ENCODE results near the gene PRDX4.

The PRDX4 gene

GRCh38 chrX:23667239-23668177, at the start of gene PRDX4 (continued):
- TF ChIP-seq ZNF639 (tag by site-specific recombination; IDR thresholded peaks at IDR 0.05) (no peak), ZBTB17 (tag by site-specific recombination; IDR thresholded peaks at IDR 0.05) (no peak; the same call in 1 of the 2 replicates), HOXA7 (CRISPR knock-in tag; IDR thresholded peaks at IDR 0.05; ENCODE audit: borderline replicate concordance) (no peak), ZNF2 (tag by site-specific recombination; IDR thresholded peaks at IDR 0.05) (peak; percentile 77; the same call in 1 of the 2 replicates), PRDM1 (tag by site-specific recombination; IDR thresholded peaks at IDR 0.05) (no peak), OVOL3 (tag by site-specific recombination; IDR thresholded peaks at IDR 0.05) (no peak), ZSCAN4 (tag by site-specific recombination; IDR thresholded peaks at IDR 0.05) (0 out of 2 replicates have a peak, but pooled peaks have one; percentile 11), ZNF148 (tag by site-specific recombination; IDR thresholded peaks at IDR 0.05; ENCODE audit: borderline replicate concordance) (no peak), ZNF157 (tag by site-specific recombination; IDR thresholded peaks at IDR 0.05) (no peak), ZBTB26 (tag by site-specific recombination; optimal IDR thresholded peaks at IDR 0.05) (peak; percentile 96), ZNF280D (tag by site-specific recombination; IDR thresholded peaks at IDR 0.05) (0 out of 2 replicates have a peak, but pooled peaks have one; percentile 11), ZSCAN18 (tag by site-specific recombination; IDR thresholded peaks at IDR 0.05) (no peak), ZNF585B (tag by site-specific recombination; IDR thresholded peaks at IDR 0.05) (no peak), KLF1 (tag by site-specific recombination; IDR thresholded peaks at IDR 0.05) (peak; percentile 79), ZNF580 (tag by site-specific recombination; IDR thresholded peaks at IDR 0.05) (no peak), ZNF416 (tag by site-specific recombination; IDR thresholded peaks at IDR 0.05) (no peak), ZNF184 (tag by site-specific recombination; IDR thresholded peaks at IDR 0.05) (no peak), ZXDB (tag by site-specific recombination; IDR thresholded peaks at IDR 0.05) (peak; percentile 41; the same call in 1 of the 2 replicates), ZNF138 (tag by site-specific recombination; IDR thresholded peaks at IDR 0.05; ENCODE audit: borderline replicate concordance) (no peak), ZNF16 (tag by site-specific recombination; IDR thresholded peaks at IDR 0.05; ENCODE audit: low read depth) (no peak), ZNF324 (tag by site-specific recombination; IDR thresholded peaks at IDR 0.05) (peak; percentile 59; the same call in 1 of the 2 replicates), PRDM4 (tag by site-specific recombination; IDR thresholded peaks at IDR 0.05) (no peak), ZNF621 (tag by site-specific recombination; IDR thresholded peaks at IDR 0.05) (no peak)

All from HEK293 (cell line).